ENCODE results near the gene SETBP1. TPM values are rescaled to one million over a fixed set of nuclear protein-coding genes. Genes with fewer than 3 reads are reported as not detected.

Gene SETBP1
- total RNA-seq, 4 donors from 2014 or later: 3.3 to 86.6 (median 16.3) TPM

- H3K4me3 ChIP-seq: no peak overlapping the region
- H3K27me3 ChIP-seq: no peaks in the 10 kb centered on the region
- DNase-seq: no peak
- H3K4me1 ChIP-seq: peaks cover 0 to 16% (median 7%) of the 10 kb centered on the region in 4 donors
- H3K36me3 ChIP-seq: no peaks in the 10 kb centered on the region
- H3K9me3 ChIP-seq: no peaks in the 10 kb centered on the region
- no peak overlapping the region for H3K27ac ChIP-seq
- no peak for TF ChIP-seq POLR2A (IDR thresholded peaks at IDR 0.05)
- no peak for TF ChIP-seq CTCF (IDR thresholded peaks at IDR 0.05)
Observed at GRCh38 chr18:44770641-44771040, 90.0 kb downstream of the SETBP1 start.

GRCh38 chr18:44771572-44771955 lies 90.9 kb downstream of the SETBP1 start:
- Histone ChIP-seq H3K9me3 (no peaks in the 10 kb centered on the region), H3K4me1 (peaks cover 0 to 16% (median 7%) of the 10 kb centered on the region in 4 donors), H3K4me3 (no peak overlapping the region), H3K27me3 (no peaks in the 10 kb centered on the region), H3K36me3 (no peaks in the 10 kb centered on the region), H3K27ac (peak overlapping the region in 2 of 4 donors; percentile 5 to 47)
- no peak for DNase-seq
- no peak for TF ChIP-seq POLR2A (IDR thresholded peaks at IDR 0.05)
- no peak for TF ChIP-seq CTCF (IDR thresholded peaks at IDR 0.05)

GRCh38 chr18:44771956-44772917 lies 91.5 kb downstream of the SETBP1 start:
- Histone ChIP-seq H3K4me3 (no peak overlapping the region), H3K27ac (peak overlapping the region in 3 of 4 donors; percentile 5 to 47 (median 30)), H3K4me1 (peaks cover 0 to 16% (median 7%) of the 10 kb centered on the region in 4 donors), H3K36me3 (no peaks in the 10 kb centered on the region), H3K9me3 (no peaks in the 10 kb centered on the region), H3K27me3 (no peaks in the 10 kb centered on the region)
- DNase-seq: peak in 2 of 3 donors; percentile 56 to 58
- no peak for TF ChIP-seq CTCF (IDR thresholded peaks at IDR 0.05)
- TF ChIP-seq POLR2A (IDR thresholded peaks at IDR 0.05): no peak

- TF ChIP-seq CTCF (IDR thresholded peaks at IDR 0.05) (no peak), POLR2A (IDR thresholded peaks at IDR 0.05) (no peak)
- no peaks in the 10 kb centered on the region for H3K27me3 ChIP-seq
- no peak overlapping the region for H3K4me3 ChIP-seq
- H3K27ac ChIP-seq: no peak overlapping the region
- no peak for DNase-seq
- peaks cover 0 to 16% (median 7%) of the 10 kb centered on the region in 4 donors for H3K4me1 ChIP-seq
- H3K9me3 ChIP-seq: no peaks in the 10 kb centered on the region
- no peaks in the 10 kb centered on the region for H3K36me3 ChIP-seq
Observed at GRCh38 chr18:44773640-44774155, 93.0 kb downstream of the SETBP1 start.

- no peak overlapping the region for H3K27ac ChIP-seq
- H3K4me3 ChIP-seq: no peak overlapping the region
- no peak for DNase-seq
- H3K9me3 ChIP-seq: no peaks in the 10 kb centered on the region
- H3K36me3 ChIP-seq: no peaks in the 10 kb centered on the region
- H3K27me3 ChIP-seq: no peaks in the 10 kb centered on the region
- peaks cover 0 to 16% (median 7%) of the 10 kb centered on the region in 4 donors for H3K4me1 ChIP-seq
- no peak for TF ChIP-seq POLR2A (IDR thresholded peaks at IDR 0.05)
- TF ChIP-seq CTCF (IDR thresholded peaks at IDR 0.05): no peak
Observed at GRCh38 chr18:44774191-44774590, 93.5 kb downstream of the SETBP1 start.
